ENCODE data around the gene SLC25A12.
"Not testable (repeated sequence)": the region's sequence is repeated elsewhere in the genome, so short reads cannot be mapped to it uniquely, and the experiment has no call there.

Gene SLC25A12

DNA sequence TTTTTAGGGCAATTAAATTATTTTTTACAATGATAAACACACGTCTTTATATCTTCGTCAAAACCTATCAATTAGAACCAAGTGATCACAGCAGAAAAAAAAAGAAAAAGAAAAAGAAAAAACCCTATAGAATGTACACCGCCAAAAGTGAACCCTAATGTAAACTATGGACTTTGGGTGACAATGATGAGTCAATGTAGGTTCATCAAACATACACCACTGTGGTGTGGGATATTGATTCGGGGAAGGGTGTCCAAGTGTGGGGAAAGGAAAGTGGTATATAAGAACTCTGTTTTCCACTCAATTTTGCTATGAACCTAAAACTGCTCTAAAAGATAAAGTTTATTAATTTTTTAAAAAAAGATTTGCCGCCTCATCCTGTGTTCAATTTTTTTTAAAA is 121.7 kb downstream of the SLC25A12 start:
- peaks cover 6% of the 10 kb centered on the region; the same call in 1 of the 2 replicates for H3K36me3 ChIP-seq
- no peak overlapping the region for H3K27ac ChIP-seq
- no peaks in the 10 kb centered on the region for H4K20me1 ChIP-seq
- no peak overlapping the region for H3K4me3 ChIP-seq
- no peak overlapping the region for H3K4me2 ChIP-seq
- H3K27me3 ChIP-seq = no peaks in the 10 kb centered on the region
- no peak for TF ChIP-seq Cebpa-rat (IDR thresholded peaks at IDR 0.05)
- H3K9ac ChIP-seq = no peak overlapping the region
- H3K9me3 ChIP-seq = peaks cover 39% of the 10 kb centered on the region
- no peaks in the 10 kb centered on the region for H3K4me1 ChIP-seq

DNA sequence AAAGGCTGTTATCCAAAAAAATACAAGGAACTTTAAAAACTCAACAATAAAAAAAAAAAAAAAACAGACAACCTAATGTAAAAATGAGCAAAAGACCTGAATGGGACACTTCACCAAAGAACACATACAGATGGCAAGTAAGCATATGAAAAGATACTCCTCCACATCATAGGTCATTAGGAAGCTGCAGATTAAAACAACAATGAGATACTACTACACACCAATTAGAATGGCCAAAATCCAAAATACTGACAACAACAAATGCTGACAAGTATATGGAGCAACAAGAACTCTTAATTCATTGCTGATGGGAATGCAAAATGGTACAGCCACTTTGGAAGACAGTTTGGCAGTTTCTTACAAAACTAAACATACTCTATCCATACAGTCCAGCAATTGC is 122.6 kb downstream of the SLC25A12 start:
- peaks cover 33% of the 10 kb centered on the region for H3K9me3 ChIP-seq
- no peaks in the 10 kb centered on the region for H3K27me3 ChIP-seq
- H3K36me3 ChIP-seq = peaks cover 6% of the 10 kb centered on the region; the same call in 1 of the 2 replicates
- no peaks in the 10 kb centered on the region for H3K4me1 ChIP-seq
- no peak overlapping the region for H3K4me2 ChIP-seq
- H3K27ac ChIP-seq = no peak overlapping the region
- no peak overlapping the region for H3K9ac ChIP-seq
- H3K4me3 ChIP-seq = no peak overlapping the region
- no peaks in the 10 kb centered on the region for H4K20me1 ChIP-seq
- TF ChIP-seq Cebpa-rat (IDR thresholded peaks at IDR 0.05) = no peak

DNA sequence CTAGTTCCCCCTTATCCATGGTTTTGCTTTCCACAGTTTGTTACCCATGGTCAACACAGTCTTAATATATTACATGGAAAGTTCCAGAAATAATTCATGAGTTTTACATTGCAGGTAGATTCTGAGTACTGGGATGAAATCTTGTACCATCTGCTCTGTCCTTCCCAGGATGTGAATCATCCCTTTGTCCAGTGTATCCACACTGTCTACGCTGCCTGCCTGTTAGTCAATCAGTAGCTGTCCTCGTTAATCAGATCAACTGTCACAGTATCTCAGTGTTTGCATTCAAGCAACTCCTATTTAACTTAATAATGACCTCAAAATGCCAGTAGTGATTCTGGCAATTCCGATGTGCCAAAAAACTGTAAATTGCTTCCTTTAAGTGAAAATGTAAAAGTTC is 130.4 kb downstream of the SLC25A12 start:
- no peak for TF ChIP-seq Cebpa-rat (IDR thresholded peaks at IDR 0.05)
- Histone ChIP-seq H3K4me2 (no peak overlapping the region), H3K36me3 (peaks cover 45% of the 10 kb centered on the region), H3K27me3 (no peaks in the 10 kb centered on the region), H3K4me1 (no peaks in the 10 kb centered on the region), H3K9ac (no peak overlapping the region), H4K20me1 (no peaks in the 10 kb centered on the region), H3K9me3 (no peaks in the 10 kb centered on the region), H3K27ac (no peak overlapping the region), H3K4me3 (no peak overlapping the region)

DNA sequence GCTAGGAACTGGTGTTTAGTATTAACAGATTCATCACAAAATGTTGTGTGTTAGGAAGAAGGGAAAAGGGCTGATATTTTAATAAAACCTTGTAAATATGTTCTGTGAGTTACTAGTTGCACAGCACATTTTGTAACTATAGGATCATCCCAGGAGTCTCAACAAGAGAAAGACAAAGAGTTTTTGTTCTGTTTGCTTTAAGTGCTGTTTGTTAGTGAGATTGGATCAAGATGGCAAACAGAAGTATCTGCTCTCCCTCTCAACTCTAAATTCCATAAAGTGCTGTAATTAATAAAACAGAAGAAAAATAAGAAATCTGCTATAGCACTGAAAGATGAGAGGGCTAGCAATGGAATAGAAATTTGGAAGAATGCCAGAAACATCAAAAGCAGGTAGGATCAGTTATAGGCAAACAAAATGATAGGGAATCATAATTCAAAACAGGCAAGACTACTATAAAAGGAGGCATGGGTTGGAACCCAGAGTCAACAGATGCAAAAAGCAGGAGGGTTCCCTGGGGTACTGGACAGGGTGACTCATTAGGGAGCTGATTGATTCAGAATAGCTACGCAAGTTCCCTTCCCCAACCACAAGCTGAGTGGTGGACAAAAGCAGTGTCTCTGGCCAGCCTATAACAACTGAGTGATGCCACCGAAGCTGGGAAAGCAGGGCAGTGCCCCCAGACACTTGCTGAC is 131.0 kb downstream of the SLC25A12 start:
- Histone ChIP-seq H4K20me1 (no peaks in the 10 kb centered on the region), H3K9ac (no peak overlapping the region), H3K27ac (no peak overlapping the region), H3K9me3 (no peaks in the 10 kb centered on the region), H3K36me3 (peaks cover 48% of the 10 kb centered on the region), H3K4me3 (no peak overlapping the region), H3K4me1 (no peaks in the 10 kb centered on the region), H3K27me3 (no peaks in the 10 kb centered on the region), H3K4me2 (no peak overlapping the region)
- TF ChIP-seq Cebpa-rat (IDR thresholded peaks at IDR 0.05) = no peak

DNA sequence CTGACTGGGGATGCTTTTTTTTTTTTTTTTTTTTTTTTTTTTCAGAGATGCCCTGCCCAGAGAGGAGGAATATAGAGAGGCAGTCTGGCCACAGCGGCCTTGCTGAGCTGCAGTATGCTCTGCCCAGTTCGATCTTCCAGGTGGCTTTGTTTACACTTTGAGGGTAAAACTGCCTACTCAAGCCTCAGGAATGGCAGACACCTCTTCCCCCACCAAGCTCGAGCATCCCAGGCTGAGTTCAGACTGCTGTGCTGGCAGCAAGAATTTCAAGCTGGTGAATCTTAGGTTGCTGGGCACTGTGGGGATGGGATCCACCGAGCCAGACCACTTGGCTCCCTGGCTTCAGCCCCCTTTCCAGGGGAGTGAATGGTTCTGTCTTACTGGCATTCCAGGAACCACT is 132.9 kb downstream of the SLC25A12 start:
- not testable (repeated sequence) for H3K27me3 ChIP-seq, H3K4me3 ChIP-seq, H3K4me2 ChIP-seq, H3K27ac ChIP-seq, H3K9ac ChIP-seq, H4K20me1 ChIP-seq, H3K4me1 ChIP-seq, H3K9me3 ChIP-seq
- peaks cover 44% of the 10 kb centered on the region for H3K36me3 ChIP-seq

DNA sequence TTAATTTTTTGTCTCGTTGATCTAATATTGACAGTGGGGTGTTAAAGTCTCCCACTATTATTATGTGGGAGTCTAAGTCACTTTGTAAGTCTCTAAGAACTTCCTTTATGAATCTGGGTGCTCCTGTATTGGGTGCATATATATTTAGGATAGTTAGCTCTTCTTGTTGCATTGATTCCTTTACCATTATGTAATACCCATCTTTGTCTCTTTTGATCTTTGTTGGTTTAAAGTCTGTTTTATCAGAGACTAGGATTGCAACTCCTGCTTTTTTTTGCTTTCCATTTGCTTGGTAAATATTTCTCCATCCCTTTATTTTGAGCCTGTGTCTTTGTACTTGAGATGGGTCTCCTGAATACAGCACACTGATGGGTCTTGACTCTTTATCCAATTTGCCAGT is 135.3 kb downstream of the SLC25A12 start:
- not testable (repeated sequence) for H3K4me3 ChIP-seq, H3K4me2 ChIP-seq, H4K20me1 ChIP-seq, H3K27me3 ChIP-seq, H3K9me3 ChIP-seq, H3K27ac ChIP-seq, H3K4me1 ChIP-seq, H3K9ac ChIP-seq
- peaks cover 59% of the 10 kb centered on the region for H3K36me3 ChIP-seq

DNA sequence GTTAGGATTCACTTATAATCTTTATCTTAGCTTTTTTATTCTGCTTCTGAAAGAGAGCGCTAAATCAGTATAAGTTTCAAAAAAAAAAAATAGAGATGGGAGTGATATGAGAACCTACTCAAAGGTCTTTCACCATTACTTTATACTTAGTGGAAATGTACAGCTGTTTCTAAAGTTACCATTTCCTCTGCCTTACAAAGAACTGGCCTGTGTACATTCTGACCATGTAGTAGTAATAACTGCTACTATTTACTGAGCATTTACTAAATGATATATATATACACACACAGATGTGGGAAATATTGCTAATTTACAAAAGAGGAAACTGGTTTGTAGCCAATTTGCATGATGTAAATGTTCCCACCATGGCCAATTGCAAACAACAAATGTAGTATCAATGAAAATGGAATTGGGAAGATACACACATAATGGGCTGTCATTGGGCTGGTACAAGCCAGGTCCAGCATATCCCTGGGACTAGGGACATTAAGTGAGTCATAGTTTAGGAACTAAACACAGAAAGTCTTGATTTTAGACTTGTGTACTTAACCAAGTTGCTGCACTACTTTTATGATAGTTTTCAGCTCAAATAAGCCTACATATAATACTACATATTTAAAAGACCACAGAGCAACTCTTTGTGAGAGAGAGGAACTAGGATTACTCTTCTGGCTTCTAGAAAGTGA is 139.6 kb downstream of the SLC25A12 start:
- H3K9me3 ChIP-seq = peaks cover 7% of the 10 kb centered on the region
- H3K27me3 ChIP-seq = no peaks in the 10 kb centered on the region
- H3K4me2 ChIP-seq = no peak overlapping the region
- TF ChIP-seq Cebpa-rat (IDR thresholded peaks at IDR 0.05) = no peak
- no peaks in the 10 kb centered on the region for H4K20me1 ChIP-seq
- H3K4me1 ChIP-seq = no peaks in the 10 kb centered on the region
- peaks cover 64% of the 10 kb centered on the region for H3K36me3 ChIP-seq
- no peak overlapping the region for H3K4me3 ChIP-seq
- no peak overlapping the region for H3K9ac ChIP-seq
- no peak overlapping the region for H3K27ac ChIP-seq

DNA sequence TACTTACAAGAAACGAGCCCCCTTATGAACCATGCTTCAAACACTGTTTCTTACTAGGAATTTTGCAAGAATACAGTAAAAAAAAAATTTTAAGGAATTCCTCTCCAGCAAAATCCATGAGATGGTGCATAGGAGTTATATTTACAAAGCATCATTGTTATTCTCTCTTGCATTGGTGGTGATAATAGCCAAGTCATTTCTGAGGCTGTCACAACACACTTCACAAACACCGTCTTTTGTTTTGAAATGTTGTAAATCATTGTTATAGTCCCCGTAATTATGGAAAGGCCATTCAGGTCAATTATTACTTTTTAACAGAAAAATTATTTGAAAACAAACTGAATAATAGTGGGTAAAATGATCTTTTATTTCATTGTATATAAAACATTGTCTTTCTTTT is 146.7 kb downstream of the SLC25A12 start:
- Histone ChIP-seq H3K9ac (no peak overlapping the region), H3K36me3 (peaks cover 77% of the 10 kb centered on the region), H3K27ac (no peak overlapping the region), H3K27me3 (no peaks in the 10 kb centered on the region), H3K9me3 (no peaks in the 10 kb centered on the region), H3K4me3 (no peak overlapping the region), H3K4me1 (peaks cover 12% of the 10 kb centered on the region), H3K4me2 (no peak overlapping the region), H4K20me1 (peaks cover 4% of the 10 kb centered on the region; the same call in 1 of the 2 replicates)
- TF ChIP-seq Cebpa-rat (IDR thresholded peaks at IDR 0.05) = no peak

DNA sequence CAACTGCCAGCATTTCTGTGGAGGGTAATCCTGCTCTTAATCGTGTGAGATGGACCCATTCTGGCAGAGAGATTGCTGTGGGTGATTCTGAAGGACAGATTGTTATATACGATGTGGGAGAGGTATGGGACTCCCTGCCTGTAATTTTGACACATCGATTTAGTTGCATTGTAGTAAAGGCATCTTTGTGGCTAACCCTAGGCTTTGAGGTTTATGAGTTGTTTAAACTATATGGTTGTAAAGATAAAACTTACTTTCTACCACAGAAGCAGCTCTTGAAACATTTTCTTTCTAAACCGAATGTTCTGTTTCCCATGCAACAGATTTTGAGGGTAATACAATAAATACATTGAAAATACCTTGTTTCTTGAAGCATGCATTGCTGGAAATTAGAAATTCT is 148.2 kb downstream of the SLC25A12 start:
- peaks cover 13% of the 10 kb centered on the region for H3K4me1 ChIP-seq
- H4K20me1 ChIP-seq = peaks cover 4% of the 10 kb centered on the region; the same call in 1 of the 2 replicates
- H3K9me3 ChIP-seq = no peaks in the 10 kb centered on the region
- no peaks in the 10 kb centered on the region for H3K27me3 ChIP-seq
- no peak overlapping the region for H3K4me2 ChIP-seq
- no peak overlapping the region for H3K9ac ChIP-seq
- no peak overlapping the region for H3K4me3 ChIP-seq
- peaks cover 76% of the 10 kb centered on the region for H3K36me3 ChIP-seq
- no peak for TF ChIP-seq Cebpa-rat (IDR thresholded peaks at IDR 0.05)
- no peak overlapping the region for H3K27ac ChIP-seq

DNA sequence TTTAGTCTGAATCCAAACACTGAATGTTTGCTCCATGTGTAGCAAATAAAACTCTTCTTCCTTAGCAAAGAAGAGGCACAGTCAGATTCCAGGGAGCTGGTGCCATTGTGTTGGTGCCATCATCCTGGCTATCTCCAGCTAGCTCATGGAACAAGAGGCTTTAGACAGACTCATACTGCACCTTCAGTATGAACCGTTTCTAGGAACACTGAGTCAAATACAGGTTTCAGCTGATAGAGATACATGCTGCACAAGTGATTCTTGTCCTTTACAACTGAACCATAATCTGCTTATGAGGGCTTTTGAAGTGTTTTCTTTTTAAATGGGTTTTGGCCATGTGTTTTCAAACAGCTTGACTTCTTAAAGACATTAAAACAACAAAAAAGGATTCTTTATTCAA is 148.9 kb downstream of the SLC25A12 start:
- Histone ChIP-seq H4K20me1 (peaks cover 4% of the 10 kb centered on the region; the same call in 1 of the 2 replicates), H3K4me1 (peaks cover 13% of the 10 kb centered on the region), H3K9me3 (no peaks in the 10 kb centered on the region), H3K9ac (no peak overlapping the region), H3K4me2 (no peak overlapping the region), H3K36me3 (peaks cover 73% of the 10 kb centered on the region), H3K27me3 (no peaks in the 10 kb centered on the region), H3K4me3 (no peak overlapping the region), H3K27ac (no peak overlapping the region)
- TF ChIP-seq Cebpa-rat (IDR thresholded peaks at IDR 0.05) = no peak
